ENCODE measurements around the gene PCDHGA10.

DNA sequence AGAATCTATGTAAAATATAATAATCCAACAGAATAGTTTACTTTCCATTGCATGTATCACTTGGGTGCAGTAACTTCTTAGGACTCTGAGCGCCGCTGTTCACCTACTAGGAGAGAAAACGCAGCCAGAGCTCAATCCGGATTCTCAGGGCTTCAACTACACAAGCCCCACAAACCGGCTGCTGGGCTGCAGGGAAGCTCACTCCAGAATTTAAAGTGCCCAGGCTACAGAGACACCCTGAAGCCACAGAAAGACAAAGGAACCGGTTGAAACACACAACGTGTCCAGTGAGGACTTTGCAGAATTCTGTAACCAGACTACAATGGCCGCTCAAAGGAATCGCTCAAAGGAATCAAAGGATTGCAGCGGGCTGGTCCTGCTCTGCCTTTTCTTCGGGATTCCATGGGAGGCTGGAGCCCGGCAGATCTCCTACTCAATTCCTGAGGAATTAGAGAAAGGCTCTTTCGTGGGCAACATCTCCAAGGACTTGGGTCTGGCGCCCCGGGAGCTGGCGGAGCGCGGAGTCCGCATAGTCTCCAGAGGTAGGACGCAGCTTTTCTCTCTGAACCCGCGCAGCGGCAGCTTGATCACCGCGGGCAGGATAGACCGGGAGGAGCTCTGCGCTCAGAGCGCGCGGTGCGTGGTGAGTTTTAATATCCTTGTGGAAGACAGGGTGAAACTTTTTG, at the start of gene PCDHGA10:
- TF ChIP-seq, protein P1, sequence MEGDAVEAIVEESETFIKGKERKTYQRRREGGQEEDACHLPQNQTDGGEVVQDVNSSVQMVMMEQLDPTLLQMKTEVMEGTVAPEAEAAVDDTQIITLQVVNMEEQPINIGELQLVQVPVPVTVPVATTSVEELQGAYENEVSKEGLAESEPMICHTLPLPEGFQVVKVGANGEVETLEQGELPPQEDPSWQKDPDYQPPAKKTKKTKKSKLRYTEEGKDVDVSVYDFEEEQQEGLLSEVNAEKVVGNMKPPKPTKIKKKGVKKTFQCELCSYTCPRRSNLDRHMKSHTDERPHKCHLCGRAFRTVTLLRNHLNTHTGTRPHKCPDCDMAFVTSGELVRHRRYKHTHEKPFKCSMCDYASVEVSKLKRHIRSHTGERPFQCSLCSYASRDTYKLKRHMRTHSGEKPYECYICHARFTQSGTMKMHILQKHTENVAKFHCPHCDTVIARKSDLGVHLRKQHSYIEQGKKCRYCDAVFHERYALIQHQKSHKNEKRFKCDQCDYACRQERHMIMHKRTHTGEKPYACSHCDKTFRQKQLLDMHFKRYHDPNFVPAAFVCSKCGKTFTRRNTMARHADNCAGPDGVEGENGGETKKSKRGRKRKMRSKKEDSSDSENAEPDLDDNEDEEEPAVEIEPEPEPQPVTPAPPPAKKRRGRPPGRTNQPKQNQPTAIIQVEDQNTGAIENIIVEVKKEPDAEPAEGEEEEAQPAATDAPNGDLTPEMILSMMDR (IDR thresholded peaks at IDR 0.05; ENCODE audit: poor library complexity, severe bottlenecking), result peak; percentile 52
- TF ChIP-seq, protein P2, sequence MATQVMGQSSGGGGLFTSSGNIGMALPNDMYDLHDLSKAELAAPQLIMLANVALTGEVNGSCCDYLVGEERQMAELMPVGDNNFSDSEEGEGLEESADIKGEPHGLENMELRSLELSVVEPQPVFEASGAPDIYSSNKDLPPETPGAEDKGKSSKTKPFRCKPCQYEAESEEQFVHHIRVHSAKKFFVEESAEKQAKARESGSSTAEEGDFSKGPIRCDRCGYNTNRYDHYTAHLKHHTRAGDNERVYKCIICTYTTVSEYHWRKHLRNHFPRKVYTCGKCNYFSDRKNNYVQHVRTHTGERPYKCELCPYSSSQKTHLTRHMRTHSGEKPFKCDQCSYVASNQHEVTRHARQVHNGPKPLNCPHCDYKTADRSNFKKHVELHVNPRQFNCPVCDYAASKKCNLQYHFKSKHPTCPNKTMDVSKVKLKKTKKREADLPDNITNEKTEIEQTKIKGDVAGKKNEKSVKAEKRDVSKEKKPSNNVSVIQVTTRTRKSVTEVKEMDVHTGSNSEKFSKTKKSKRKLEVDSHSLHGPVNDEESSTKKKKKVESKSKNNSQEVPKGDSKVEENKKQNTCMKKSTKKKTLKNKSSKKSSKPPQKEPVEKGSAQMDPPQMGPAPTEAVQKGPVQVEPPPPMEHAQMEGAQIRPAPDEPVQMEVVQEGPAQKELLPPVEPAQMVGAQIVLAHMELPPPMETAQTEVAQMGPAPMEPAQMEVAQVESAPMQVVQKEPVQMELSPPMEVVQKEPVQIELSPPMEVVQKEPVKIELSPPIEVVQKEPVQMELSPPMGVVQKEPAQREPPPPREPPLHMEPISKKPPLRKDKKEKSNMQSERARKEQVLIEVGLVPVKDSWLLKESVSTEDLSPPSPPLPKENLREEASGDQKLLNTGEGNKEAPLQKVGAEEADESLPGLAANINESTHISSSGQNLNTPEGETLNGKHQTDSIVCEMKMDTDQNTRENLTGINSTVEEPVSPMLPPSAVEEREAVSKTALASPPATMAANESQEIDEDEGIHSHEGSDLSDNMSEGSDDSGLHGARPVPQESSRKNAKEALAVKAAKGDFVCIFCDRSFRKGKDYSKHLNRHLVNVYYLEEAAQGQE (IDR thresholded peaks at IDR 0.05; ENCODE audit: borderline replicate concordance), result no peak
- TF ChIP-seq TAF1 (IDR thresholded peaks at IDR 0.05; ENCODE audit: low read depth) (no peak), SMC3 (conservative IDR thresholded peaks at IDR 0.05; ENCODE audit: poor library complexity) (peak; percentile 46), POLR2AphosphoS5 (IDR thresholded peaks at IDR 0.05) (no peak)
